GM23338 (cell line): ENCODE measurements around the gene CGNL1. TPM values are rescaled to one million over a fixed set of nuclear protein-coding genes. Genes with fewer than 3 reads are reported as not detected.

Experiments used
- ATAC-seq: fragments of 200-7000 bp; cut with Tn5 transposase; 3 replicates; pipeline ENCODE4 v1.9.1; 2020
- DNase-seq: peaks from one replicate; pipeline ENCODE4 v3.0.0-alpha.2; 2015; ENCODE audit warnings: low spot score
- H2AFZ ChIP-seq: fragments of 200-600 bp; sonication (generic); 2 replicates; pipeline ENCODE4 v1.8.0; 2016; ENCODE audit warnings: antibody characterized with exemption, mild to moderate bottlenecking, moderate library complexity
- H3F3A ChIP-seq: fragments of 200-600 bp; sonication (generic); replicated peaks from 2 replicates; pipeline ENCODE4 v1.8.0; 2017; ENCODE audit warnings: antibody characterized with exemption, mixed run types, low read depth
- H3K27ac ChIP-seq: fragments of 200-600 bp; sonication (generic); 2 replicates; pipeline ENCODE4 v1.6.1; 2016; ENCODE audit warnings: low read depth
- H3K27me3 ChIP-seq: fragments of 200-600 bp; sonication (generic); 2 replicates; pipeline ENCODE4 v1.8.0; 2016; ENCODE audit warnings: mild to moderate bottlenecking, mixed run types, moderate library complexity; ENCODE audit not compliant: insufficient read depth
- H3K36me3 ChIP-seq: fragments of 200-600 bp; sonication (generic); 2 replicates; pipeline ENCODE4 v1.8.0; 2016; ENCODE audit warnings: mild to moderate bottlenecking; ENCODE audit not compliant: insufficient read depth
- H3K4me1 ChIP-seq: fragments of 200-600 bp; sonication (generic); 2 replicates; pipeline ENCODE4 v1.8.0; 2016; ENCODE audit warnings: mild to moderate bottlenecking, moderate library complexity; ENCODE audit not compliant: insufficient read depth
- H3K4me2 ChIP-seq: fragments of 200-600 bp; sonication (generic); 2 replicates; pipeline ENCODE4 v1.7.1; 2017; ENCODE audit warnings: mixed run types
- H3K4me3 ChIP-seq: fragments of 200-600 bp; sonication (generic); 2 replicates; pipeline ENCODE4 v1.6.1; 2016; ENCODE audit warnings: mixed run types
- H3K79me2 ChIP-seq: fragments of 200-600 bp; sonication (generic); replicated peaks from 2 replicates; pipeline ENCODE4 v1.8.0; 2017; ENCODE audit warnings: mild to moderate bottlenecking; ENCODE audit not compliant: insufficient read depth
- H3K9me2 ChIP-seq: fragments of 200-600 bp; sonication (generic); 2 replicates; pipeline ENCODE4 v1.8.0; 2017; ENCODE audit not compliant: insufficient read depth
- H4K20me1 ChIP-seq: fragments of 200-600 bp; sonication (generic); replicated peaks from 2 replicates; pipeline ENCODE4 v1.8.0; 2017; ENCODE audit warnings: mild to moderate bottlenecking; ENCODE audit not compliant: insufficient read depth
- H3K27ac Mint-ChIP-seq: 2 replicates; pipeline ENCODE4 v1.8.0; 2020; ENCODE audit warnings: inconsistent platforms, mild to moderate bottlenecking, moderate library complexity, mixed read lengths
- H3K27me3 Mint-ChIP-seq: 3 replicates; pipeline ENCODE4 v1.8.0; 2022; ENCODE audit warnings: low read depth, mild to moderate bottlenecking, moderate library complexity, mixed read lengths, inconsistent platforms; ENCODE audit not compliant: insufficient read depth, poor library complexity
- H3K36me3 Mint-ChIP-seq: 3 replicates; pipeline ENCODE4 v1.8.0; 2021; ENCODE audit warnings: low read depth, mild to moderate bottlenecking, inconsistent platforms, moderate library complexity, mixed read lengths
- H3K4me1 Mint-ChIP-seq: 3 replicates; pipeline ENCODE4 v1.8.0; 2020; ENCODE audit warnings: mild to moderate bottlenecking, inconsistent platforms, mixed read lengths
- H3K4me3 Mint-ChIP-seq: 3 replicates; pipeline ENCODE4 v1.8.0; 2021; ENCODE audit warnings: moderate library complexity, mild to moderate bottlenecking, inconsistent platforms, mixed read lengths
- H3K9me3 Mint-ChIP-seq: 3 replicates; pipeline ENCODE4 v1.8.0; 2020; ENCODE audit warnings: moderate library complexity, mild to moderate bottlenecking, inconsistent platforms, mixed read lengths
- CREB1 ChIP-seq: fragments of 250-450 bp; sonication (Bioruptor Pico); IDR thresholded peaks from 2 replicates; pipeline ENCODE4 v1.5.0; 2020; ENCODE audit warnings: low read depth, mild to moderate bottlenecking, moderate library complexity
- CTCF ChIP-seq, 2 experiments: fragments of 200-600 bp in 1 of 2; sonication (generic) in 1 of 2; conservative IDR thresholded peaks; 2 replicates each; pipeline versions ENCODE4 v1.5.1 to v1.6.1; 2016 to 2017; ENCODE audit warnings: antibody characterized with exemption in 2 of 2, low read depth in 2 of 2, mild to moderate bottlenecking in 2 of 2, moderate library complexity in 1 of 2
- ETS1 ChIP-seq: IDR thresholded peaks from 2 replicates; pipeline ENCODE4 v1.6.1; 2016; ENCODE audit warnings: antibody characterized with exemption
- EZH2 ChIP-seq: fragments of 200-600 bp; sonication (generic); IDR thresholded peaks from one replicate; pipeline ENCODE4 v1.8.0; 2017; ENCODE audit warnings: antibody characterized with exemption, mild to moderate bottlenecking, low read depth; ENCODE audit not compliant: unreplicated experiment
- EZH2phosphoT487 ChIP-seq: fragments of 200-600 bp; sonication (generic); IDR thresholded peaks from one replicate; pipeline ENCODE4 v1.8.1; 2018; ENCODE audit warnings: antibody characterized with exemption; ENCODE audit not compliant: unreplicated experiment
- JUNB ChIP-seq: IDR thresholded peaks from one replicate; pipeline ENCODE4 v1.6.1; 2016; ENCODE audit warnings: antibody characterized with exemption; ENCODE audit not compliant: unreplicated experiment
- NANOG ChIP-seq: IDR thresholded peaks from 2 replicates; pipeline ENCODE4 v1.6.1; 2016; ENCODE audit warnings: antibody characterized with exemption, borderline replicate concordance
- POLR2AphosphoS5 ChIP-seq: IDR thresholded peaks from 2 replicates; pipeline ENCODE4 v1.6.1; 2016; ENCODE audit warnings: antibody characterized with exemption, low read depth
- STAT1 ChIP-seq: IDR thresholded peaks from one replicate; pipeline ENCODE4 v1.6.1; 2016; ENCODE audit warnings: antibody characterized with exemption; ENCODE audit not compliant: unreplicated experiment
- ZNF114 ChIP-seq: fragments of 250-450 bp; sonication (Bioruptor Pico); IDR thresholded peaks from 2 replicates; pipeline ENCODE4 v1.5.0; 2020; ENCODE audit warnings: mild to moderate bottlenecking, moderate library complexity
- ZNF331 ChIP-seq: fragments of 250-450 bp; sonication (Bioruptor Pico); IDR thresholded peaks from 2 replicates; pipeline ENCODE4 v1.5.0; 2020; ENCODE audit warnings: low read depth, mild to moderate bottlenecking, moderate library complexity
- ZNF462 ChIP-seq: fragments of 250-450 bp; sonication (Bioruptor Pico); IDR thresholded peaks from 2 replicates; pipeline ENCODE4 v1.5.0; 2020; ENCODE audit warnings: mild to moderate bottlenecking, moderate library complexity
- polyA plus RNA-seq: library from polyadenylated mRNA; unstranded; fragments of >200 nt; fragmentation: Nextera tagmentation; extraction: Ambion mirVana; gene quantifications from 2 replicates; pipeline ENCODE4 v1.2.1, GENCODE V29; 2016
- total RNA-seq: library from RNA; depleted of rRNA; stranded (reverse); fragments of >200 nt; shearing (Covaris generic); gene quantifications from 2 replicates; pipeline ENCODE4 v1.2.3, GENCODE V29; 2014
- TF ChIP-seq, protein P1 (sequence below): IDR thresholded peaks from one replicate; pipeline ENCODE4 v1.6.1; 2018; ENCODE audit warnings: antibody characterized with exemption; ENCODE audit not compliant: unreplicated experiment

Gene CGNL1
- total and polyA plus RNA-seq, 2 experiments from 2014 or later: 20.0 to 57.8 TPM

GRCh38 chr15:57352535-57353316 is 23.6 kb upstream of the CGNL1 start:
- Histone ChIP-seq H3K4me1 (peaks cover 31% of the 10 kb centered on the region), H3K9me2 (peaks cover 11% of the 10 kb centered on the region; the same call in 1 of the 2 replicates), H3F3A (no peaks in the 10 kb centered on the region), H3K27ac (no peak overlapping the region), H3K36me3 (no peaks in the 10 kb centered on the region; the same call in 1 of the 2 replicates), H3K4me3 (no peak overlapping the region), H3K79me2 (no peaks in the 10 kb centered on the region), H2AFZ (no peak overlapping the region), H3K27me3 (no peaks in the 10 kb centered on the region), H3K4me2 (peak overlapping the region; percentile 29; the same call in 1 of the 2 replicates), H4K20me1 (no peaks in the 10 kb centered on the region)
- Mint-ChIP-seq H3K4me3 (no peak overlapping the region; the same call in 2 of the 3 replicates), H3K4me1 (peaks cover 47% of the 10 kb centered on the region), H3K36me3 (peaks cover 5% of the 10 kb centered on the region; the same call in 2 of the 3 replicates), H3K27me3 (peaks cover 3% of the 10 kb centered on the region), H3K9me3 (peaks cover 7% of the 10 kb centered on the region; the same call in 2 of the 3 replicates), H3K27ac (no peak overlapping the region)
- DNase-seq: no peak
- TF ChIP-seq NANOG (no peak), ETS1 (no peak), STAT1 (no peak), EZH2phosphoT487 (no peak), JUNB (no peak), ZNF462 (CRISPR knock-in tag) (no peak), CREB1 (no peak), ZNF331 (CRISPR knock-in tag) (no peak), EZH2 (no peak), POLR2AphosphoS5 (no peak), ZNF114 (no peak), CTCF (conservative IDR thresholded peaks at IDR 0.05; ENCODE audit: low read depth in 2 of 2) (no peak)
- TF ChIP-seq, protein P1, sequence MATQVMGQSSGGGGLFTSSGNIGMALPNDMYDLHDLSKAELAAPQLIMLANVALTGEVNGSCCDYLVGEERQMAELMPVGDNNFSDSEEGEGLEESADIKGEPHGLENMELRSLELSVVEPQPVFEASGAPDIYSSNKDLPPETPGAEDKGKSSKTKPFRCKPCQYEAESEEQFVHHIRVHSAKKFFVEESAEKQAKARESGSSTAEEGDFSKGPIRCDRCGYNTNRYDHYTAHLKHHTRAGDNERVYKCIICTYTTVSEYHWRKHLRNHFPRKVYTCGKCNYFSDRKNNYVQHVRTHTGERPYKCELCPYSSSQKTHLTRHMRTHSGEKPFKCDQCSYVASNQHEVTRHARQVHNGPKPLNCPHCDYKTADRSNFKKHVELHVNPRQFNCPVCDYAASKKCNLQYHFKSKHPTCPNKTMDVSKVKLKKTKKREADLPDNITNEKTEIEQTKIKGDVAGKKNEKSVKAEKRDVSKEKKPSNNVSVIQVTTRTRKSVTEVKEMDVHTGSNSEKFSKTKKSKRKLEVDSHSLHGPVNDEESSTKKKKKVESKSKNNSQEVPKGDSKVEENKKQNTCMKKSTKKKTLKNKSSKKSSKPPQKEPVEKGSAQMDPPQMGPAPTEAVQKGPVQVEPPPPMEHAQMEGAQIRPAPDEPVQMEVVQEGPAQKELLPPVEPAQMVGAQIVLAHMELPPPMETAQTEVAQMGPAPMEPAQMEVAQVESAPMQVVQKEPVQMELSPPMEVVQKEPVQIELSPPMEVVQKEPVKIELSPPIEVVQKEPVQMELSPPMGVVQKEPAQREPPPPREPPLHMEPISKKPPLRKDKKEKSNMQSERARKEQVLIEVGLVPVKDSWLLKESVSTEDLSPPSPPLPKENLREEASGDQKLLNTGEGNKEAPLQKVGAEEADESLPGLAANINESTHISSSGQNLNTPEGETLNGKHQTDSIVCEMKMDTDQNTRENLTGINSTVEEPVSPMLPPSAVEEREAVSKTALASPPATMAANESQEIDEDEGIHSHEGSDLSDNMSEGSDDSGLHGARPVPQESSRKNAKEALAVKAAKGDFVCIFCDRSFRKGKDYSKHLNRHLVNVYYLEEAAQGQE: no peak
- no peak for ATAC-seq
